NCI-H2171 (cell line): ENCODE measurements around the gene SIGLEC1.

Experiments used
- DNase-seq: peaks from one replicate; lab custom pipeline; 2025; lab: John Stamatoyannopoulos, UW

SIGLEC1 gene

GRCh38 chr20:3701061-3701998 is 11.1 kb downstream of the SIGLEC1 start:
- DNase-seq: no peak

- no peak for DNase-seq
Observed at GRCh38 chr20:3699037-3699436, 13.4 kb downstream of the SIGLEC1 start.

GRCh38 chr20:3698591-3699001 is 13.8 kb downstream of the SIGLEC1 start:
- DNase-seq: no peak

GRCh38 chr20:3697588-3698305 is 14.7 kb downstream of the SIGLEC1 start:
- no peak for DNase-seq

GRCh38 chr20:3696745-3697587 is 15.4 kb downstream of the SIGLEC1 start:
- no peak for DNase-seq

GRCh38 chr20:3696200-3696599 is 16.2 kb downstream of the SIGLEC1 start:
- DNase-seq: no peak

- no peak for DNase-seq
Observed at GRCh38 chr20:3694864-3695263, 17.5 kb downstream of the SIGLEC1 start.

- no peak for DNase-seq
Observed at GRCh38 chr20:3693376-3693775, 19.0 kb downstream of the SIGLEC1 start.

GRCh38 chr20:3692706-3693294 is 19.6 kb downstream of the SIGLEC1 start:
- DNase-seq: no peak

GRCh38 chr20:3691897-3692296 is 20.5 kb downstream of the SIGLEC1 start:
- DNase-seq: no peak

- no peak for DNase-seq
Observed at GRCh38 chr20:3691306-3691705, 21.1 kb downstream of the SIGLEC1 start.

- DNase-seq: no peak
Observed at GRCh38 chr20:3690413-3690812, 22.0 kb downstream of the SIGLEC1 start.

- no peak for DNase-seq
Observed at GRCh38 chr20:3689978-3690377, 22.4 kb downstream of the SIGLEC1 start.

- no peak for DNase-seq
Observed at GRCh38 chr20:3687655-3688054, 24.7 kb downstream of the SIGLEC1 start.

- no peak for DNase-seq
Observed at GRCh38 chr20:3686867-3687321, 25.5 kb downstream of the SIGLEC1 start.

- no peak for DNase-seq
Observed at GRCh38 chr20:3686421-3686820, 26.0 kb downstream of the SIGLEC1 start.

GRCh38 chr20:3685341-3685740 is 27.1 kb downstream of the SIGLEC1 start:
- no peak for DNase-seq

GRCh38 chr20:3681931-3682781 is 30.2 kb downstream of the SIGLEC1 start, which contains the start of gene ADAM33:
ADAM33 (minus strand) TSS chr20:3682010; CDS start chr20:3682004, 6 bp downstream.
- no peak for DNase-seq

GRCh38 chr20:3681352-3681930 is 31.0 kb downstream of the SIGLEC1 start:
- no peak for DNase-seq

- DNase-seq: no peak
Observed at GRCh38 chr20:3680701-3681351, 31.6 kb downstream of the SIGLEC1 start.
